NT2/D1 (cell line): ENCODE results near the gene RIMS1.

Source experiments
- YY1 ChIP-seq: IDR thresholded peaks from 2 replicates; pipeline ENCODE4 v1.6.1; 2011; ENCODE audit not compliant: insufficient read length, insufficient read depth
- ZNF274 ChIP-seq: IDR thresholded peaks from 2 replicates; pipeline ENCODE4 v1.6.1; 2011; ENCODE audit warnings: mild to moderate bottlenecking, low read depth, low read length

DNA sequence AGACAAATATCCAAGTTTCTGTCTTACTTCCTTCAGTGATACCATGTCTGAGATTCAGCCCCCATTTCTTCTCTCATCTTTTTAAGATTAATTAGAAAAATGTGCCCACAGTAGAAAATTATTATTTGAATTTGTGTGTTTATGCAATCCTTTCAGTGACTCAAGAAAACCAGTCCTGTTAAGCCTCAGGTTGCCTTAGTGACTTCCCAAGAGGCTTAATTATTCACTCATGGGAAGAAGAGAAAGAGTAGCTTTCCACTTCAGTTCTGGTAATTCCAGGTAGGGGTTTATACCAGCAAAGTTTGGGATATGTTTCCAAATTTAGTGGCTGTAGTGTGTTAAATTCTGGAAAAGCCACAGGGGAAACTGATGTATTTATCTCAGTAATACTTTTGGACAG, 149.1 kb downstream of the RIMS1 start:
- TF ChIP-seq ZNF274, result no peak
- no peak for TF ChIP-seq YY1
